HG03575 (cell line): Measurements from ENCODE around the gene FKBP2.
A peak's percentile ranks its signal among the peaks of the same experiment; 100 is the strongest.

ENCODE experiments used
- ATAC-seq: cut with Tn5 transposase; IDR thresholded peaks from one replicate; pipeline ENCODE4 v1.9.1; 2021; ENCODE audit not compliant: unreplicated experiment, insufficient number of reproducible peaks, low FRiP score; ENCODE audit errors: extremely low read depth

FKBP2 gene

GRCh38 chr11:64259533-64260067 is 18.7 kb downstream of the FKBP2 start:
- no peak for ATAC-seq

DNA sequence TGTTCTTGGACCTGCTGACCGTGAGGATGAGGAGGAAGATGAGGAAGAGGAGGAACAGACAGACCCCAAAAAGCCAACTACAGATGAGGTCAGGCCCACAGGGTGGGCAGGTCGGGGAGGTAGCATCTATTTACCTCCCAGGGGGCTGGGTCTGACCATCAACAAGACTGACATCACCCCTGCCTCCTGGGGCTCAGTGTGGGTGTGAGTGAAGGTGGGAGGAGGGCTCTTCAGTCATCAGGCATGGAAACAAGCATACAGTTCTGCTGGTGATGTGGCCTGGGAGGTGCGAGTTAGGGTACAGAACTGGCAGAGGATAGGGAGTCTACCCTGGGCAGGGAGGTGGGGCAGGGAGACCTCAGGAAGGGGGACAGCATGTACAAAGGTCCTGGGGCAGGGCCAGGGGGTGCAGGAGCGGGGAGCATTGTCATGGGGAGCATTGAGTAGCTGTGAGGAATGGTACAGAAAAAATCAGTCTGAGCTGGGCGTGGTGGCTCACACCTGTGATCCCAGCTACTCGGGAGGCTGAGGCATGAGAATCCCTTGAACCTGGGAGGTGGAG is 19.3 kb downstream of the FKBP2 start:
- no peak for ATAC-seq

DNA sequence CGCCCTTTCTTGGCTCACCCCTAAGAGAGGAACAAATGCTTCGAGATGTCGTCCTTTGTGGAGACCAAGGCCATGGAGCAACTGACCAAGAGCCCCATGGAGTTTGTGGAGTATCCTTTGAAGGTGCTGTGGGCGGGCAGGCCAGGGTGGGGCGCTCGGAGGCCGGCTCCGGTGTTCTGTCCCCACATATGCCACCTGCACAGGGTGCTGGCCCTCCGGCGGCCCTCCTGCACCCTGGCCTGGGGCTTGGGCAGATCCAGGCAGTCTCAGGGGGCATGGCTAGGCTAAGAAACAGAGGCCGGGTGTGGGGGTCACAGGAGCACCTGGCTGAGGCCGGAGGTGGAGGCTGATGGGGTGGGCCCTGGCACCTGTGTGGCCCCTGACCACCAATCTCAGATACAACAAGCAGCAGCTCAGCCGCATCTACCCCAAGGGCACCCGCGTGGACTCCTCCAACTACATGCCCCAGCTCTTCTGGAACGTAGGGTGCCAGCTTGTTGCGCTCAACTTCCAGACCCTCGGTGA is 20.7 kb downstream of the FKBP2 start:
- ATAC-seq = no peak

GRCh38 chr11:64262271-64263002 is 21.5 kb downstream of the FKBP2 start:
- no peak for ATAC-seq

DNA sequence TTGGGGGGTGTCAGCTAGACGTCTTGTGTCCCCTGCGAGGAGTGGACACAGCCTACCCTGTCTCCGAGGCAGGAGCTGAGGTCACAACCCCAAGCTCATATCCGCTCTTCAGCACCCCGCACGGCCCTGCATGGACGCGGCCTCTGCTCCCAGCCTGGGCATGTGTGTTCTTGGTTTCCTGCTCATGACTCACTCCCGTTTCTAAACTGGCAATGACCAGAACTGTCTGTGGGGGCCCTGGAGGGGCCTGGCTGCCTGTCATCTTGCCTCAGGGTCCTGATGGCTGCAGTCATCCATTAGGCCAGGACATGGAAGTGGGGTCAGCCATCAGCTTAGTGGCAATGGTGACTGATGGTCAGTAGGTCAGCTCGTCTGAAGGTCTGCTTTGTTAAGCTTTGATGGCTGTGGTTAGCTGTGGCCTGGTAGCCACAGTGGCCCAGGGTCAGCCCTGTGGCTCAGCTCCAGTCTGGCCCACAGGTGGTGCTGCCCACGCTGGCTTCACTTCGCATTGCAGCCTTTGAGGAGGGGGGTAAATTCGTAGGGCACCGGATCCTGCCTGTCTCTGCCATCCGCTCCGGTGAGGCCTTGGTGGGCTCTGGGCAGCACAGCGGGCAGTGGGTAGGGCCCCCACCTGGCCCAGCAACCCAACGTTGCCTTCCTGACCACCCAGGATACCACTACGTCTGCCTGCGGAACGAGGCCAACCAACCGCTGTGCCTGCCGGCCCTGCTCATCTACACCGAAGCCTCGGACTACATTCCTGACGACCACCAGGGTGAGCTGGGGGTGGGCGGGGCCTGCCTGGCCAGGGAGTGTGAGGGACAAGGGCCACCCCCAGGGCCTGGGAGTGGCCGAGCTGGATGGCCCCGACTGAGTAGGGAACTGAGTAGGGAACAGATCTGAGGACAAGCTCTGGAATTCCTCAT is 22.4 kb downstream of the FKBP2 start:
- no peak for ATAC-seq

DNA sequence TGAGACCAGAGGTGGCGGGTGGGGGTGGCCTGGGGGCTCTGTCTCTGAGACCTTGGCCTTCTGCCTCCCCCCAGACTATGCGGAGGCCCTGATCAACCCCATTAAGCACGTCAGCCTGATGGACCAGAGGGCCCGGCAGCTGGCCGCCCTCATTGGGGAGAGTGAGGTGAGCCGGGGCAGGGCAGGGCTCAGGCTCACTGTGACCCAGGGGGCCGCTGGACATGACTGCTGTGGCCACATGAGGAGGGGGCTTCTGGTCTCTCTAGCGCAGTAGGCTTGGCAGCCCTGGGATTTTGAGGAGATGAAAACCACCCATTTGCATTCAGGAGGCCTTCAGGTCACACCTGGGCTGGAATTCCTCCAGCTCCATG is 23.0 kb downstream of the FKBP2 start:
- ATAC-seq = no peak

DNA sequence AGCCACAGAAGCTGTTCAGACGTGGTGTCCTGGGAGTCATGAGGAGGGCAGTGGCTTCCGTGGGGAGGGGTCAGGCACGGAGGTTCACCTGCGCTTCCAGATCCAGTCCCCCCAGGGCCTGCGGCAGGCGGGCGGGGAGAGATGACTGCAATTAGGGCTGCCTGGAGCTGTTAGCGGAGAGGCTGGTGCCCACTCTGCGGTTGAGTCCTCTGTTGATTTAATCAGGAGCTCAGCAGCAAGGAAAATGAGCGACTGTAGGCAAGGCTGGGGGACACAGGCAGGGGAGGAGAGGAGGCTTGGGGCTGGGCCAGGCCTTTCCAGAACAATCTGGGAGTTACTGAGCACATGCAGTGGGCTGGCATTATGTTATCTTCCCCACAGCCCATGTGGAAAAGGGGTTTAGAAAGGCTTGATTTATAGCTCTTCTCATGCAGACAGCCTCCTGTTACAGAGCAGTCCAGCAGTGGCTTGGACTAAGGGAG is 23.5 kb downstream of the FKBP2 start:
- no peak for ATAC-seq

- ATAC-seq = no peak
Measured at GRCh38 chr11:64265176-64266160, 24.6 kb downstream of the FKBP2 start.

DNA sequence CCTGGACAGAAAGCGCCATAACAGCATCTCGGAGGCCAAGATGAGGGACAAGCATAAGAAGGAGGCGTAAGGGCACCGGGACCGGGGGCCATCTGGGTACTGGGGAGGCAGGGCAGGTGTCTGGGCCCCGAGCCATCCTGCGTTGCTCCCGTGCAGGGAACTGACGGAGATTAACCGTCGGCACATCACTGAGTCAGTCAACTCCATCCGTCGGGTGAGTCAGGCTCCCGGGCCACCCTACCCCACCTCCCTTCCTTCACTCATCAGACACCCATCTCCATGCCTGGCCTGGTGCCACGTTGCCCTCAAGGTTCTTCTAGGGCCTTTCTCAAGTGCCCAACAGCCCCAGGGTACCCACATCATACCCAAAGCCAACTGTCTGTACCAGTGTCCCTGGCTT is 25.4 kb downstream of the FKBP2 start:
- no peak for ATAC-seq

DNA sequence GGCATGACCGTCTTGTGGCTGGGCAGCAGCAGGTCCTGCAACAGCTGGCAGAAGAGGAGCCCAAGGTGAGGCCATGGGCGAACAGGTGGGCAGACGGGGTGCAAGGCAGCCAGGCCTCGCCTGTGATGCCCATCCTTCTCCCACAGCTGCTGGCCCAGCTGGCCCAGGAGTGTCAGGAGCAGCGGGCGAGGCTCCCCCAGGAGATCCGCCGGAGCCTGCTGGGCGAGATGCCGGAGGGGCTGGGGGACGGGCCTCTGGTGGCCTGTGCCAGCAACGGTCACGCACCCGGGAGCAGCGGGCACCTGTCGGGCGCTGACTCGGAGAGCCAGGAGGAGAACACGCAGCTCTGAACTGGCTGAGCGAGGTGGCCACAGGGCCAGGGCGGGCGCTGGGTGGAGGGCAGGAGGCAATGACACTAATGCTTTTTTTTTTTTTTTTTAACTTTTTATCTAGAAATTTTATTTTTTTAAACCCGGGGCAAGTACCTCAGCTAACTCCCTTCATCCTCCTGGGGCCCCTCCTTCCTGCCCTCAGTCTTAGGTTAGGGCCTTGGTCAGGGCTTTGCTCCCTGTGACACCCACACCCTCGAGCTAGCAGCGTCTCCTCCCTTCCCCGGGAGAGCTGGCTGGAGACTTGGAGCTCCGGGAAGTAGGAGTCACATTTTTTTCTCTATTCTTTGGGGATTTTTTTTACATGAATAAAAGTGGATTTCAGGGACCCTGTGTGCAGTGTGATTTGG is 26.5 kb downstream of the FKBP2 start:
- no peak for ATAC-seq

DNA sequence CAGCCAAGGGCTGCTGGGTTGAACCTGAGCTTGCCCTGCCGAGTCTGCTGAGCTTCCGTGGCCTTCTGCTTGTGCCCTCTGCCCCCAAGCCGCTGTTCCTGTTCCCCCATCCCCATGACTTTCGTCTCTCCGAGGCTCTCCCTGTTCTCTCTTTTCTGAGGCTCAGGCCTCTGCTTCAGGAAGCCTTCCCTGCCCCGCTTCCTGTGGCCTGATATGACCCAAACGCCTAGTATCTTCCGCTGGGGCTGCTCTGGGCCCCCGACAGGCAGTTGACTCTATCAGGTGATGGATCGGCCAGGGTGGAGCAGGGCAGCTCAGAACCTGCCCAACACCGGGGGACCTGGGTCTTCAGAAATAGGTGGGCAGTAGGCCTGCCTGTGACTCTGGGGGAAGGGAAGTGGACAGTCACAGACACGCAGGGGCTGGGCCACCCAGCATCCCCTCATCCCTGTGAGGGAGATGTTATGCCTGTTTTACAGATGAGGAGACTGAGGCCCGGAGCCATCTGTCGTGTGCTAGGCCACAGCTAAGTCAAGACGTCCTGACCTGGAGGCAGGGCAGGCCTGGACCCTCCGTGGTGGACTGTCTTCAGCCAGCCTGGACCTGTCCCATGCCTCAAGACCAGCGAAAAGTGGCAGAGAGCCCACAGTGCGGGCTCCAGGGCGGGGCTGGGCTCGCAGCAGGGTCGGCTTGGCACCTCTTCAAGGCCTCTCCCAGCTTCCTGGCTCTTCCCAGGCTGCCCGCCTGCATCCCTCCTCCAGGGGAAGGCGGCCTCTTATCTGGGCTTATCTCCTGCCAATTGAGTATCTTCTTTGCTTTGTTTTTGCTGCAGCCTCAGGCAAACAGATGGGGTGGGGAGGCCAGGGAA is 27.4 kb downstream of the FKBP2 start:
- no peak for ATAC-seq

DNA sequence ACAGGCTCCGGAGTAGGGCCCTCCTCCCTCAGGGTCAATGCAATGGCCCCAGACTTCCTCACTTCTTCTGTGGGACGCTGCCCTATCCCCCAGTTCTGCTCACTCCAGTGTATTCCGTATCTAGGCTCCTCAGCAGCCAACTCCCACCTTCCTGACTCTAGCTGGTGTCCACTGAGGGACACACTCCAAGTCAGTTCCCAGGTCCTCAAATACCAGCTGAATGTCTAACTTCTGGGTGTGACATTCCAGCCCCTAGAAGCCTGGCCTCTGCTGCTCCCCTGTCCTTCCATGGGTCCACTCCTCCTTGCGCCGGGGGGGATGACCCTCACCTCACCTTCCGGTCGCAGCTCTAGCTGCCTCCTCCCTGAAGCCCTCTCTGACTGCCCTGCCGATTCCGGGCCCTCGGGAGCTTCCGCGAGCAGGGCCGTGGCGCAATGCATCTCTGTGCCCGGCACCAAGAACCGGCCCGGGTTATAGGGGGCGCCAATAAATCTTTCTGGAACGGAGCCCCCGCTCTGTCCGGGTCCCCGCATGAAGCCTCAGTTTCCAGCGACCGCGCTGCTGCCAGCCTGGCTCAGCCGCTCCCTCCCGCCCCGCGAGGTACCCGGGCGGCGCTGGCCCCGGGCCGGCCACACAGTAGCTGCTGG is 28.1 kb downstream of the FKBP2 start:
- ATAC-seq = no peak

DNA sequence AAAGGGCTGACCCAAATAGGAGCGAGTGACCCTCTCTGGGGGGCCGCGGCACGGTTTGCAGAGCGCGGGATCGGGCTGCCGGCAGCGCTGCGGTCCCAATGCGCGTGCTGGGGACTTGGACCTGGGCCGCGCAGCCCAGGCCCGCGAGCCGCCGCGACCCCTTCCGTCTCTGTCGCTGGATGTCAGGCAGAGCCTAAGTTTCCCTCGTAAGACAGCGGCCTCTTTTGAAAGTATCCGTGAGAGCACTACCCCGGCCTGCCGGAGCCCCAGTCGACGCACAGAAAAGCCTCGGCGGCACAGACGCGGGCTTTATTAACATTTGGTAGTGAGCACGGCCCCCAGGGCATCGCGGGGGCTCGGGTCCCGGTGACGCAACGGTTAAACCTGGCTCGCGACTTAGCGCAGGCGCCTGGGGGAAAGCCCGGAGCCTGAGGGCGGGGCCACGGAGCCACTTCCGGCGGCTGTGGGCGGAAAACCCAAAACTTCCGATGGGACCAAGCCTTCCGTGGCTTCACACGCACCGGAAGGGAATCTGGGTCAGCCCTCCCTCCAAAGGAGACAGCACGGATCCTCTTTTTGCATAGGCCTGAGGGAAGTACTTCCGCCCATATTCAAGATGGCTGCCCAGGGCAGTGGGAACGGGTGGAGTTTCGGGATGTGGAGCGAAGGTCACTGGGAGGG is 28.8 kb downstream of the FKBP2 start:
- peak; percentile 45 for ATAC-seq

DNA sequence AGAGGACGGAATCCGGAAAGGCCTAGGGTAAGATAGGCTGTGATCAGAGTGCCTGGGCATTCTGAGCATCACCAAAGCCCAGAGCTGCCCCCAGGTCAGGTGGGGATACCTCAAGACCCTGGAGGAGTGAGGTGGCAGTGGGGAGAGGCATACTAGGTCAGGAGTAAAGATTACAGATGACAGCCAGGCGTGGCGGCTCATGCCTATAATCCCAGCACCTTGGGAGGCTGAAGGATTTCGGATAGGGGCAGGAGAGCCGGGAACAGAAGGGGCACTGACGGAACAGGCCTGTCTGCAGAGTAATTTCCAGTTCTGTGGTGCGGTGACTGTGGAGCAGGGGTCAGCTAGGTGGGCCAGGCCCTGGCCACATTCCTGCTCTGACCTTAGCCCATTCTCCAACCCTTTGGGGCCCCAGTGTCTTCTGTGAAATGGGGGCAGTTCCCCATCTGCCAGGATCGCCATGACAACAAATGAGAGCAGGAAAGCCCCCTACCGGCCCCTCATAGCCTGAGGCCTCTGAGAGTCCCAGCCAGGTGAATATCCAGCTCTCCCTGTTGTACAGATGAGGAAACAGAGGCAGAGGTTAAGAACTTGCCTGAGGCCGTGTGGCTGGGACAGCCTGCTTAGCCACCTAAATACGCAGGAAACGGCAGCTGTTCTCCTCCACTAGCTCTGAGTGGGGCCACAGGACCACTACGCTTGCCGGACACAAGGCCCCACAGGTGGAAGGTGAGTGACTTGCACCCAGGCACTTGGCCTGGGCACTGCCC is 34.3 kb downstream of the FKBP2 start:
- no peak for ATAC-seq

DNA sequence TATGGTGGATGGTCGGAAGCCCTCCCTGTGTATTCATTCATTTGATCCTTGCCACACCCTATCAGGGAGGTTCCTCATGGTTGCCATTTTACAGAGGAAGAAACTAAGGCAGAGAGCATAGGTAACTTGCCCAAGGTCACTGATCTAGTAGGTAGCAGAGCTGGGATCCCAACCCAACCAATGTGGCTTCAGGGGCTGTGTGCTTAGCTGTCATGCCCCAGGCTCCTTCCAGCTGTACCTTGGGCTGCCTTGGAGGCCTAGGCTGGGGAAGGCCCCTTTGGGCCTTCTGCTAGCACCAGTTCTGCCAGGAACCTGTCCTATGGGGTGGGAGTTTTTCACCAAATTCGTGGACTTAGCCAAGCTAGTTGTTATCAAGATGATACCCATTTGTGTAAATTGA is 34.9 kb downstream of the FKBP2 start:
- no peak for ATAC-seq
